Mammary epithelial cell (primary cell): ENCODE data around the gene ARHGAP15.

ENCODE experiments used
- CTCF ChIP-seq, 2 donors: IDR thresholded peaks in 1 of 2; conservative IDR thresholded peaks in 1 of 2; 2 replicates each; pipeline ENCODE4 v1.5.1; 2011 to 2012; ENCODE audit warnings: inconsistent platforms in 2 of 2, low read length in 2 of 2, mild to moderate bottlenecking in 2 of 2, control low read depth in 1 of 2, low read depth in 1 of 2; ENCODE audit not compliant: insufficient read depth in 1 of 2; ENCODE audit errors: extremely low read depth in 1 of 2
- EZH2 ChIP-seq: IDR thresholded peaks from 2 replicates; pipeline ENCODE4 v1.6.1; 2012; ENCODE audit warnings: low read length, inconsistent platforms, borderline replicate concordance

- TF ChIP-seq CTCF (conservative IDR thresholded peaks at IDR 0.05 in 1 of 2, IDR thresholded peaks at IDR 0.05 in 1 of 2; ENCODE audit: extremely low read depth in 1 of 2, insufficient read depth in 1 of 2, low read depth in 1 of 2, low read length in 2 of 2): no peak
- TF ChIP-seq EZH2: no peak
Measured at GRCh38 chr2:143697744-143698143, 568.5 kb downstream of the ARHGAP15 start.
